Liver (tissue), 9 donors: ENCODE results near the gene HGS. TPM values are rescaled to one million over a fixed set of nuclear protein-coding genes. Genes with fewer than 3 reads are reported as not detected.

Source experiments
- DNase-seq: peaks from one replicate; pipeline ENCODE4 v3.0.0-alpha.2; 2017; ENCODE audit warnings: low spot score
- H3K27ac ChIP-seq, 2 donors: one replicate each; pipeline ENCODE4 v1.7.0; 2013; ENCODE audit warnings: inconsistent platforms in 2 of 2, low read length in 2 of 2, control low read depth in 1 of 2, low read depth in 1 of 2, mild to moderate bottlenecking in 1 of 2
- H3K27me3 ChIP-seq, 4 donors: one replicate each; pipeline versions ENCODE4 v1.6.1 to v1.7.0; 2013; ENCODE audit warnings: low read length in 3 of 4, inconsistent platforms in 1 of 4, mild to moderate bottlenecking in 1 of 4, moderate library complexity in 1 of 4; ENCODE audit not compliant: control insufficient read depth in 4 of 4, insufficient read depth in 4 of 4
- H3K36me3 ChIP-seq, 4 donors: one replicate each; pipeline versions ENCODE4 v1.6.1 to v1.7.0; 2013; ENCODE audit warnings: low read length in 3 of 4, mild to moderate bottlenecking in 3 of 4, low read depth in 1 of 4, moderate library complexity in 1 of 4; ENCODE audit not compliant: control insufficient read depth in 4 of 4, insufficient read depth in 3 of 4
- H3K4me1 ChIP-seq, 4 donors: one replicate each; pipeline versions ENCODE4 v1.6.1 to v1.7.0; 2013; ENCODE audit warnings: low read length in 3 of 4, mild to moderate bottlenecking in 3 of 4, moderate library complexity in 1 of 4; ENCODE audit not compliant: control insufficient read depth in 4 of 4, insufficient read depth in 4 of 4
- H3K4me3 ChIP-seq, 3 donors: one replicate each; pipeline versions ENCODE4 v1.6.1 to v1.7.0; 2013; ENCODE audit warnings: low read length in 3 of 3, control low read depth in 1 of 3, low read depth in 1 of 3, mild to moderate bottlenecking in 1 of 3
- H3K9ac ChIP-seq, 2 donors: one replicate each; pipeline ENCODE4 v1.7.0; 2013; ENCODE audit warnings: low read length in 2 of 2, mild to moderate bottlenecking in 2 of 2, moderate library complexity in 2 of 2, control low read depth in 1 of 2, low read depth in 1 of 2
- H3K9me3 ChIP-seq, 4 donors: one replicate each; pipeline versions ENCODE4 v1.6.1 to v1.7.0; 2013; ENCODE audit warnings: low read length in 3 of 4; ENCODE audit not compliant: control insufficient read depth in 4 of 4
- ATF3 ChIP-seq: IDR thresholded peaks from 2 replicates; pipeline ENCODE4 v1.6.1; 2016; ENCODE audit warnings: antibody characterized with exemption
- CTCF ChIP-seq: fragments of 150-350 bp; IDR thresholded peaks from 2 replicates; pipeline ENCODE4 v1.5.1; 2017; ENCODE audit warnings: improper control_type of control experiment, low read depth, low read length; ENCODE audit not compliant: missing input control
- EGR1 ChIP-seq, 2 donors: IDR thresholded peaks; 2 replicates each; pipeline ENCODE4 v1.6.1; 2016 to 2018; ENCODE audit warnings: antibody characterized with exemption in 2 of 2, low read depth in 2 of 2
- FOXA1 ChIP-seq: IDR thresholded peaks from 2 replicates; pipeline ENCODE4 v1.6.1; 2016; ENCODE audit warnings: antibody characterized with exemption
- FOXA2 ChIP-seq: IDR thresholded peaks from 2 replicates; pipeline ENCODE4 v1.6.1; 2016; ENCODE audit warnings: antibody characterized with exemption
- GABPA ChIP-seq, 2 donors: IDR thresholded peaks in 1 of 2; conservative IDR thresholded peaks in 1 of 2; 2 replicates each; pipeline ENCODE4 v1.6.1; 2016; ENCODE audit warnings: antibody characterized with exemption in 2 of 2, mild to moderate bottlenecking in 1 of 2, moderate library complexity in 1 of 2
- HNF4A ChIP-seq, 2 donors: conservative IDR thresholded peaks; 2 replicates each; pipeline ENCODE4 v1.6.1; 2016; ENCODE audit warnings: antibody characterized with exemption in 2 of 2, mild to moderate bottlenecking in 2 of 2
- HNF4G ChIP-seq: IDR thresholded peaks from 2 replicates; pipeline ENCODE4 v1.6.1; 2016; ENCODE audit warnings: antibody characterized with exemption
- JUND ChIP-seq, 2 donors: IDR thresholded peaks; 2 replicates each; pipeline ENCODE4 v1.6.1; 2016; ENCODE audit warnings: antibody characterized with exemption in 2 of 2
- MAX ChIP-seq: IDR thresholded peaks from 2 replicates; pipeline ENCODE4 v1.6.1; 2016; ENCODE audit warnings: antibody characterized with exemption
- NR2F2 ChIP-seq: IDR thresholded peaks from 2 replicates; pipeline ENCODE4 v1.6.1; 2016; ENCODE audit warnings: antibody characterized with exemption
- RAD21 ChIP-seq, 2 donors: IDR thresholded peaks; 2 replicates each; pipeline ENCODE4 v1.6.1; 2016; ENCODE audit warnings: antibody characterized with exemption in 2 of 2, mild to moderate bottlenecking in 2 of 2
- REST ChIP-seq: IDR thresholded peaks from 2 replicates; pipeline ENCODE4 v1.6.1; 2016; ENCODE audit warnings: antibody characterized with exemption, mild to moderate bottlenecking
- RXRA ChIP-seq, 2 donors: IDR thresholded peaks; 2 replicates each; pipeline ENCODE4 v1.6.1; 2017 to 2018; ENCODE audit warnings: antibody characterized with exemption in 2 of 2, mild to moderate bottlenecking in 1 of 2
- SP1 ChIP-seq: IDR thresholded peaks from 2 replicates; pipeline ENCODE4 v1.6.1; 2018; ENCODE audit warnings: antibody characterized with exemption, mild to moderate bottlenecking
- TAF1 ChIP-seq: conservative IDR thresholded peaks from 2 replicates; pipeline ENCODE4 v1.6.1; 2016; ENCODE audit warnings: antibody characterized with exemption, mild to moderate bottlenecking
- YY1 ChIP-seq: IDR thresholded peaks from 2 replicates; pipeline ENCODE4 v1.6.1; 2016; ENCODE audit warnings: antibody characterized with exemption, mild to moderate bottlenecking
- ZBTB33 ChIP-seq: IDR thresholded peaks from 2 replicates; pipeline ENCODE4 v1.6.1; 2016; ENCODE audit warnings: antibody characterized with exemption
- WGBS: extraction: QIAGEN DNeasy Blood & Tissue Kit; methylation state at CpG from one replicate; pipeline ENCODE4 v1.1.7; 2013; 5-methylcytosine and 5-hydroxymethylcytosine counted together
- polyA plus RNA-seq, 2 donors: library from polyadenylated mRNA; stranded (reverse) in 1 of 2; unstranded in 1 of 2; fragments of 200-250 nt in 1 of 2; fragments of >200 nt in 1 of 2; fragmentation: Nextera tagmentation in 1 of 2; extraction: Ambion mirVana in 1 of 2; gene quantifications; one replicate each; pipeline versions ENCODE4 v1.2.1 to v1.2.3, GENCODE V29; 2013 to 2015
- total RNA-seq, 2 donors: library from RNA; depleted of rRNA; stranded (reverse); fragments of >200 nt; gene quantifications; one replicate each; pipeline ENCODE4 v1.2.3, GENCODE V29; 2014
- donor health status: healthy.
- donor health status: healthy.
- donor health status: healthy.
- donor health status: healthy.
- donor health status: healthy.

The HGS gene
- total and polyA plus RNA-seq, 4 donors = 21.8 to 31.6 (median 28.2) TPM

- H3K9ac ChIP-seq = no peak overlapping the region
- H3K27ac ChIP-seq = no peak overlapping the region
Observed at GRCh38 chr17:81652906-81653771, 30.7 kb upstream of the HGS start.

GRCh38 chr17:81655378-81656117, 28.3 kb upstream of the HGS start:
- no peak overlapping the region for H3K27ac ChIP-seq
- peaks cover 0 to 3% (median 0%) of the 10 kb centered on the region in 4 donors for H3K4me1 ChIP-seq
- no peaks in the 10 kb centered on the region for H3K27me3 ChIP-seq
- no peak overlapping the region for H3K4me3 ChIP-seq
- no peak overlapping the region for H3K9ac ChIP-seq
- WGBS = 76% methylated on average over 18 of the region's 18 CpGs
- H3K36me3 ChIP-seq = no peaks in the 10 kb centered on the region
- no peak for DNase-seq
- TF ChIP-seq EGR1 (IDR thresholded peaks at IDR 0.05; ENCODE audit: low read depth in 2 of 2) (no peak), CTCF (no peak), ZBTB33 (no peak), FOXA1 (no peak), FOXA2 (no peak), MAX (no peak), REST (no peak), HNF4G (no peak), RXRA (IDR thresholded peaks at IDR 0.05) (no peak), TAF1 (no peak), ATF3 (no peak), JUND (IDR thresholded peaks at IDR 0.05) (no peak), SP1 (no peak), RAD21 (IDR thresholded peaks at IDR 0.05) (no peak), YY1 (no peak), GABPA (IDR thresholded peaks at IDR 0.05 in 1 of 2, conservative IDR thresholded peaks at IDR 0.05 in 1 of 2) (no peak), NR2F2 (no peak), HNF4A (conservative IDR thresholded peaks at IDR 0.05) (no peak)
- no peaks in the 10 kb centered on the region for H3K9me3 ChIP-seq

More at GRCh38 chr17:81652906-81653771, 30.7 kb upstream of the HGS start:
- TF ChIP-seq HNF4A (conservative IDR thresholded peaks at IDR 0.05) (no peak), HNF4G (no peak), RAD21 (IDR thresholded peaks at IDR 0.05) (no peak), JUND (IDR thresholded peaks at IDR 0.05) (no peak), NR2F2 (no peak), FOXA1 (no peak), RXRA (IDR thresholded peaks at IDR 0.05) (no peak), YY1 (no peak), ATF3 (no peak), MAX (no peak)
- Histone ChIP-seq H3K36me3 (no peaks in the 10 kb centered on the region), H3K4me1 (peaks cover 0 to 3% (median 0%) of the 10 kb centered on the region in 4 donors), H3K27me3 (peaks cover 0 to 4% (median 2%) of the 10 kb centered on the region in 4 donors), H3K9me3 (peaks cover 0 to 5% (median 2%) of the 10 kb centered on the region in 4 donors), H3K4me3 (no peak overlapping the region)
- no peak for DNase-seq
- 59% methylated on average over 27 of the region's 27 CpGs for WGBS
